COLO829 (cell line): Measurements from ENCODE around the gene FAM209A.
"Not testable (repeated sequence)": the region's sequence is repeated elsewhere in the genome, so short reads cannot be mapped to it uniquely, and the experiment has no call there.

Experiments used
- DNase-seq: peaks from one replicate; pipeline ENCODE4 v3.0.0; 2012; ENCODE audit warnings: low spot score

FAM209A gene

DNA sequence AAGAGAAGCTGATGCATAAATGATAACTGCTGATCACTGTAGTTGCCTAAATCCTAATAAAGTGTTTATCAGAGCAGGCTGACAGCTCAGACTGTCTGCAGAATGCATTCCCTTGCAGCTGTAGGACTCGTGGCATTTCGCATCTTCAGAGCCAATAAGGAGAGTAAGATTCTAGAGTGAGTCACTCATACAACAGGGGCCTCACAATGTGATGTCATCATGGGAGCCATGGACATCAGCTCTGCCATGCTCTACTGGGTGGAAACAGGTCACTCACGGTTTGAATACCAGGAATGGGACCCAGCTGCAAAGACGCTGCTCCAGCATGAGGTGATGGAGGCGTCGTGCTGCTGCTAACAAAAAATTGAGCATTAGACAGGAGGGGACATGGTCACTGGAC, 15.9 kb downstream of the FAM209A start:
- DNase-seq = no peak

DNA sequence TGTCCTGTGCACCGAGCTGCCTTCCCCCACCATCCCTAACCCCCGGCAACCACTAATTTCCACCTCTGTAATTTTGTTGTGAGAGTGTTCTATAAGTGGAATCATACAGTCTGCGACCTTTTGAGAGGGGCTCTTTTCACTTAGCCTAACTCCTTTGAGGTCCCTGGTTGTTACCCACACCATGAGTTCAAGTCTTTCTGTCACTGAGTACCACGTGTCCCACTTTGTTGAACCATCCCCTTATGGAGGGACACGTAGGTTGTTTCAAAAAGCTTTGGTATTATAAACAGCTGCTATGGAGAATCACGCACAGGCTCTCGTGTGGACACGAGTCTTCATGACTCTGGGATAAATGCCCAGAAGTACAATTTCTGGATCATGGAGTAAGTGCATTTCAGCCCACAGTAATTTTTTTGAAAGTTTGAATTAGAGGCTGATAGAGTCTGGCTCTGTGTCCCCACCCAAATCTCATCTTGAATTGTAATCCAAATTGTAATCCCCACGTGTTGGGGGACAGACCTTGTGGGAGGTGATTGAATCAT, 18.0 kb downstream of the FAM209A start:
- no peak for DNase-seq

DNA sequence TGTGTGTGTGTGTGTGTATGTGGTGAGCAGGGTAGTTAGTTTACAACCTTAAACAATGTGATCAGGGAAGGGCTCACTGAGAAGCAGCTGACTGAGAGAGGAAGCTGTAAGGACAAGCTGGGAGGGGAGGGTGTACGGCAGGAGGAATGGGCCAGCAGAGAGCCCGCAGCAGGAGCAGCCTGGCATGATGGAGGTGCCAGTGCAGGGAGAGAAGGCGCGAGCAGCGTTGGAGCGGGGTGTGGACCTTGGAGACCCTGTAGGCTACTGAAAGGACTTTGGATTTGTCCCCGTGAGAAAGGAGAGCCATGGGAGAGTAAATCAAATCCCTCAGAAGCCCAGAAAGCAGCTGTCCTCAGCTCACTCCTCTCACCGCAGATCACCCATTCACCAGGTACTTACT, 27.0 kb downstream of the FAM209A start:
- DNase-seq = no peak

DNA sequence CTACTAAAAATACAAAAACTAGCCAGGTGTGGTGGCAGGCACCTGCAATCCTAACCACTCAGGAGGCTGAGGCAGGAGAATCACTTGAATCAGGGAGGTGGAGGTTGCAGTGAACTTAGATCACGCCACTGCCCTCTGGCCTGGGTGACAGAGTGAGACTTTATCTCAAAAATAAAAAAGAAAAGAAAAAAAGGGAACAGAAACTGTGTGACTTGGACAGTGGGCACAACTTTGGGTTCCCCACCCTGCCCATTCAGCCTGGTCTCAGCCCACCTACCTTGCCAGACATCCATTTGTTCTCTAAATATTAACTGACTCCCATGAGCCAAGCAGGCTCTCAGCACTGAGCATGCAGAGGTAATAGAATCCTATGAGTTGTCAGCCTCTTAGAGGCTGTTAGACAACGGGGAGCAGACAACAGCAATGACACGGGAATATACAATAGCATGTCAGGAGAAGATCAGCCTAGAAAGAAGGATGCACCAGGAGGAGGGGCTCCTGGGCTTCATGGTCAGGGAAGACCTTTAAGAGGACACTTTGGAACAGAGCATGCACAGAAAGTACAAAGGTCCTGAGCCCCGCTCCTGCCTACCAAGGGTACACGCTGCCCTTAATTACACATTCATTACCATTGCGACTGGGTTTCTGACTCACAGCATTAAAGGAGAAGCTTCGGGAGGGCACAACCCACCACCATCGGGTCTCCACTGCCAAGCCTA, 28.5 kb downstream of the FAM209A start:
- DNase-seq = no peak

DNA sequence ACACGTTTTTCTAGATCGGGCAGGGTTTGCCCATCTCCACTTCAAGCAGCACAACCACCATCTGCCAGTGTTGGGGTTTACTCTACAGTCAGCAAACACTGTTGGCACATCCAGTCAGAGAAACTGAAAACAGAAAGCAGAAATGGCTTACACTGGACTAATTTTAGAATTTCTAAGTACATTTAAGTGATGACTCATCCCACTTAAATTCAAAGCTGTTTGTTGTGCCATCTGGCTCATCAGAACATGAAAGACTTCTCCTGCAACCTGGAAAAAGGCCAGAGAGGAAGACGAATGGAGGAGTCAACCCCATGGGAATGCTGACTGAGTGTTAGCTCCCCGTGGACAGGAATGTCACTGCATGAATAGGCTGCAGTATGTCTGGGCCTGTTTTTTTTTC, 30.3 kb downstream of the FAM209A start:
- DNase-seq = peak; percentile 99

DNA sequence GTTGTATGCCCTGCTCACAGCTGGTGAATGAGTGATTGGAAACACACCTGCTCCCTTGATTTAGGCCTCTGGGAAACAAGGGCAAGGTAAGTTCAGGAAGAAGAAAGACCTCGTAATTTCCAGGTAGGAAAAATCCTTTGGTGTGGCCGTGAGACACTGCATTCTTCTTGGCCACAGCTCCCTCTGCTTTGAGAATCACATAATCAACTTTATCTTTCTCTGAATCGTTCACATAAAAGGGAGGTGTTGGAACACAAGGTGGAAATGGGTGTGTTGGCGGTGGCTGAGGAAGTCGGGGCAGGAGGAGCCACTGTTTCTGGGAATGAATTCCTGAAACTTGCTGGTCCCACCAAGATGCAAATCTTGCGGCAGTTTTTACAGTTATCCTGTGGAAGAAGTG, 34.4 kb downstream of the FAM209A start:
- DNase-seq = no peak

DNA sequence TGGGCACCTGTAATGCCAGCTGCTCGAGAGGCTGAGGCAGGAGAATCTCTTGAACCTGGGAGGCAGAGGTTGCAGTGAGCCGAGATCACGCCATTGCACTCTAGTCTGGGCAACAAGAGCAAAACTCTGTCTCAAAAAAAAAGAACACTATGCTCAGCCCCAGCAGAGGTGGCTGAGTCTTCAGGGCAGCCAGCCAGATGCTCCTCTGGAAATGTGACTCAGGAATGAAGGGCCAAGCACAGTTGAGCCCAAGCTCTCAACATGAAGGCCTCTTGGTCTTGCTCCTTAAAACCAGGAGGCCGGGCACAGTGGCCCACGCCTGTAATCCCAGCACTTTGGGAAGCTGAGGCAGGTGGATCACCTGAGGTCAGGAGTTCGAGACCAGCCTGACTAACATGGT, 40.0 kb downstream of the FAM209A start:
- DNase-seq = not testable (repeated sequence)

DNA sequence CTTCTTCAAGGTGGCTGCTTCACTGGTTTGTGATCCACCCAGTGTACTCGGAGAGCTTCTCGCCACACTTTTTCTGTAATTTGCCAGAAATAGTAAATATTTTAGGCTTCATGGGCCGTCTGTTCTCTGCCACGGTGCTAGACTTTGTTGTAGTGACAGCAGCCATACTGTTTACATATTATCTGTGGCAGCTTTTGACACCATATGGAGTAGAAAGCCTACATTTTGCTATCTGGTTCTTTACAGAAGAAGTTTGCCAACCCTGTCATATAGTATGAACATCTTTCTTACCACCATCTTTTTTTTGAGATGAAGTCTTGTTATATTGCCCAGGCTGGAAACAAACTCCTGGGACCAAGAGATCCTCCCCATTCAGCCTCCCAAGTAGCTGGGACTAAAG, 41.0 kb downstream of the FAM209A start:
- DNase-seq = no peak

DNA sequence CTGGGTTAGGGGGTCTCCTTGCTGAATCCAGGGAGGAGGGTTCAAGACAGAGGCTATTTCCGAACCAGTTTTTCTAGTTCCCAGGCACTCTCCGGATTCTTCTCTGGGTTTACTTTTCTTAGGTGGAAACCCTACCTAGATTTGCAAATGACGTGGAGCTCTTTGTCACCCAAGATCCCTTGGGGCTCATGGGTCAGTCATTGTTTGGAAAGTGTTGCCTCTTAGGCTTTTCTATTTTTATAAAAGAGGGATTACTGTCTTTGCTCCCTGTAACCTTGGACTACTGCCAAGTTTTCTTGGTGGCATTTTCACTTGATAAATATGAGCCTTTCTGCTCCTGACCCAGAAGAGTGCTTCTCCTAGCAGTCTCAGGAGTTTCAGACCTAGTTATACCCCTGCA, 42.1 kb downstream of the FAM209A start:
- no peak for DNase-seq

DNA sequence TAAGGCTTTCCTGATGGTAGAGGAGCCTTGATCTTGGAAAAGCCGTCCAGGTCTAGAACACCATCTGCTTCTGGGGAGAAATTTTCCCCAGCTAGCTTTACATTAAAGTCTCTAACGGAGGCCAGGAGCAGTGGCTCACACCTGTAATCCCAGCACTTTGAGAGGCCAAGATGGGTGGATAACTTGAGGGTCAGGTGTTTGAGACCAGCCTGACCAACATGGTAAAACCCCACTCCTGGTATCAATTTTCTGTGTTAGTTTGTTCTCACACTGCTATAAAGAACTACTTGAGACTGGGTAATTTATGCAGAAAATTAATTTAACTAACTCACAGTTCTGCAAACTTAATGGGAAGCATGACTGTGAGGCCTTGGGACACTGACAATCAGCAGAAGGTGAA, 46.3 kb downstream of the FAM209A start:
- no peak for DNase-seq

DNA sequence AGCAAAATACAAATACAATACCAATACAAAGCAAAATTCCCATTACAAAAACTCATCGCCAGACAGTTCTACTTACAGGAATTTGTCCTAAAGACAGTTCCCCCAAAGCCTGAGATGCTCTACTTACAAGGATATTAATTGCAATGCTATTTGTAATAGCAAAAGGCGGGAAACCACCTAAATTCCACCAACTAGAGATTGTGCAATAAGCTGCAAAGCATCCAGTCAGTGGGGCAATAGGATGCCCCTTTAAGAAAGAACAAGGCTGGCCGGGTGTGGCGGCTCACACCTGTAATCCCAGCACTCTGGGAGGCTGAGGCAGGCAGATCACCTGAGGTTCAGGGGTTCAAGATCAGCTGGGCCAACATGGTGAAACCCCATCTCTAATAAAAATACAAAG, 47.6 kb downstream of the FAM209A start:
- no peak for DNase-seq

DNA sequence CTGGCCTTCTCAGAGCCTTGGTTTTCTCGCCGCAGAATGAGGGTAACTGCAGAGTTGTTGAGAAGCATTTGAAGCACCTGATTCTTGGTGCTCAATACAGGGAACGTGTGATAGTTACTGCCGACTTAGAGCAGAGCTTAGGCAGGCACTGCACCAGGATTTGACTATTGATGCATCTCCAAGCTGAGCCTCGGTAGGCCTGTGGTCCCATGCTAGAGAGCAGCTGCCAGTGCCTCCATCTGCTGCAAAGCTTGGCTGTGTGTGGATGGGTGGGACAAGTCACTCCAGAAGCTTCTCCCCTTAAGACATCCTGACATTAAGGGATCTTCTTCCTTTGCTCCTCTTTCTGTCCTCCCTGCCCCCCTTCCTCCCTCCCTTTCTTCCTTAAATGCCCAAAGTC, 49.4 kb downstream of the FAM209A start:
- DNase-seq = no peak

DNA sequence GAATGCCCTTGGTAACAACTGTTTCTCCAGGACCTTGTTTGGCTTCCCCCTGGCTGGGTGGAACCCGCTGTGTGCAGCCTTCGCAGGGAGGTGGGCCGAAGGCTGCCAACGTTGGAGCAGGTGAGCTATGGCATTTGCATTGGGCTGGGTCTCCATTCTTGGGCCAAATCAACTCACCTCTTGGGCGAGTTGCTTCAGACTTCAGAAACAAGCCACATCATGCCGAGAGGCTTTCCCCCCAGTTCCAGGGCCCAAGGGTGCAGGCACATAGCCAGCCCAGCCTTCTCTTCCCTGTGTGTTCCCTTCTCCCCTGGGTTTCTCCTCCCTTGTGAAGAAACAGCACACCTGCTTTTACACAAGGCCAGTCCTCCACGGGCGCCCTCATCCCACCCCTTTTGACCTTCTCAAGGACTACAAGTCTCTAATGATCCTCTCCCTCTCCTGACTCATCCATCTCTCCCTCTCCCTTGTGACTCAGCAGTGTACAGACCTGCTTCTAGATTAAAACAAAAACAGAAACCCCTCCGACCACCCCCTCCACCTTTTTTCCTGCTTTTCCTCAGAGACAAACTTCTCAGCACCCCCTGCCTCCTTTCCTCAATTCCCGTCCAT, 50.1 kb downstream of the FAM209A start:
- no peak for DNase-seq

DNA sequence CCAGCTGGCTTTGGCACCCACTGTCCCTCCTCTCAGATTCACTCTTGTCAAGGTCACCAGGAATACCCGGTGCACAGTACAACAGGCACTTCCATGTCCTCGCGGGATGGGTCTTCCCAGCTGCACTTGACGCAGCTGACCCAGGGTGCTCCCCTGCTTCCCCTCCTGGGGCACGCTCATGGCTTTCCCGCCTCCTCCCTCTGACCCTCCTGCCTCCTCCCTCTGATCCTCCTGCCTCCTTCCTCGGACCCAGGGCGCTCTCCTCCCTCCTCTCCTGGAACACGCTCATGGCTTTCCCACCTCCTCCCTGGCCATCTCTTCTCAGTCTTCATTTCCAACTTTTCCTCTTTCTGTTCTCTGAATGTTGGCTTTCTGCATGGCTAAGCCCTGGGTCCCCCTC, 50.6 kb downstream of the FAM209A start:
- DNase-seq = no peak
